Measurements from ENCODE around the gene CASP12.

- TF ChIP-seq CTCF (IDR thresholded peaks at IDR 0.05; ENCODE audit: low read depth, low read length, missing input control) = no peak
- no peak for TF ChIP-seq RAD21 (IDR thresholded peaks at IDR 0.05)
- TF ChIP-seq EGR1 (IDR thresholded peaks at IDR 0.05; ENCODE audit: low read depth in 2 of 2) = no peak
- no peak for TF ChIP-seq TAF1 (conservative IDR thresholded peaks at IDR 0.05)
Measured at GRCh38 chr11:104836691-104837090, 61.6 kb downstream of the CASP12 start.

Data from liver (tissue), 3 donors.